GM18873 (cell line): ENCODE results near the gene FAM107B.
"Not testable (repeated sequence)": the region's sequence is repeated elsewhere in the genome, so short reads cannot be mapped to it uniquely, and the experiment has no call there.

Source experiments
- ATAC-seq: cut with Tn5 transposase; IDR thresholded peaks from one replicate; pipeline ENCODE4 v1.9.1; 2021; ENCODE audit warnings: mild to moderate bottlenecking, moderate library complexity, moderate number of reproducible peaks; ENCODE audit not compliant: unreplicated experiment, low FRiP score

The FAM107B gene

GRCh38 chr10:14697281-14697680, 77.4 kb downstream of the FAM107B start:
- no peak for ATAC-seq

GRCh38 chr10:14696821-14697220, 77.9 kb downstream of the FAM107B start:
- ATAC-seq, result no peak

GRCh38 chr10:14695847-14696480, 78.7 kb downstream of the FAM107B start:
- no peak for ATAC-seq

DNA sequence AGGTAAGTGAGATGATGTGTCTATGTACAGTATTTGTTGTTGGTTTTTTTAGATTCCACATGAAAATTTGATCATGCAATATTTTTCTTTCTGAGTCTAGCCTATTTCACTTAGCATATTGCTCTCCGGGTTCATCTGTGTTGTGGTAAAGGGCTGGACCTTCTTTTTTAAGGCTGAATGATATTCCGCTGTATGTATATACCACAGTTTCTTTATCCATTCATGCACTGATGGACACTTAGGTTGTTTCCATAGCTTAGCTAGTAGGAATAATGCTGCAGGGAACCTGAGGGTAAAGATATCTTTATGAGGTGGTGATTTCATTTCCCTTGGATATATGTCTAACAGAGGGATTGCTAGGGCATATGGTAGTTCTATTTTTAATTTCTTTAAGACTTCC, 80.8 kb downstream of the FAM107B start:
- ATAC-seq, result no peak

DNA sequence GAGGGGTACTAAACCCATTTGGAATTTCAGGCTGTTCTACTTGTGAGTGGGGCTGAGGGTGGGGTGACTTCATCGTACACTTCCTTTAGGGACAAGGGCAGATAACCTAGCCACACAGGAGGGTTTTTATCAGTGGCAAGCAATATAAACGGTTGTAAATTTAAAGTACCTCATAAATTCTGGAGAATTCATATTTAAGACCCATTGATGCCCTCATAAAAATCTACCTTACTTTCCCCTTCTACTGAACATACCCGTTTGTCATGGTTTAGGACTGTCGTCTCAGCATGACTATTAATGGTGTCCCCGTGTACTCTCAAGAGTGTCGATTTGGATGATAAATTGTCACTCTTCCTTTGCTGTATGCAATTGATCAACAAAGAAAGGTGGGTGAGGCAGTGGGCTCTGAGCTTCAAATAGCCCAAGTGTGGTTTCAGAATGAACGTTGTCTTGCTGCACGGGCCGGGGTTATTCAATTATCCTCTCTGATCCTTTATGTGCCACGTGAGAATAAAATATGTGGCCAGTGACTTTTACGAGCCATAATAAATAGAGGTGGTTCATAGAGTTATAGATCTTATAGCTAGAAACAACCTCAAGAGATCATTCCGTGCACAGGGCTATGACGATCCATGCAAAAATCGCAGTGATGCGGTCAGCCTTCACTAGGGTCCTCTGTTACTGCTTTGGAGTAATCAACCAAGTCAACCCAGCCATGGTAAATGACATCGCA, 82.2 kb downstream of the FAM107B start:
- ATAC-seq, result no peak

DNA sequence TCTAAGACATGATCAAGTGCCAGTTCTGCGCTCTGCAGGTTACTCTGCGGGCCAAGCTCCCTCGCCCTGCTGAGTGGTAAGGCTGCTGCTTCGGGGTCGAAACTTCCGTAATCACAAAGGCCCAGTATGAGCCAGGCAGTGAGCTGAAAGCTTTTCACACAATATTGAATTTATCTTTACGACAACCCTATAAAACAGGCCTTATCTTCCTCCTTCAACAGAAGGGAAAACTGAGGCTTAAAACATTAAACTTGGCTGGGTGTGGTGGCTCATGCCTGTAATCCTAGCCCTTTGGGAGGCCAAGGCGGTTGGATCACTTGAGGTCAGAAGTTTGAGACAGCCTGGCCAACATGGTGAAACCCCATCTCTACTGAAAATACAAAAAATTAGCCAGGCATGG, 83.3 kb downstream of the FAM107B start:
- no peak for ATAC-seq

GRCh38 chr10:14688606-14689005, 86.1 kb downstream of the FAM107B start:
- no peak for ATAC-seq

GRCh38 chr10:14688189-14688588, 86.5 kb downstream of the FAM107B start:
- not testable (repeated sequence) for ATAC-seq

DNA sequence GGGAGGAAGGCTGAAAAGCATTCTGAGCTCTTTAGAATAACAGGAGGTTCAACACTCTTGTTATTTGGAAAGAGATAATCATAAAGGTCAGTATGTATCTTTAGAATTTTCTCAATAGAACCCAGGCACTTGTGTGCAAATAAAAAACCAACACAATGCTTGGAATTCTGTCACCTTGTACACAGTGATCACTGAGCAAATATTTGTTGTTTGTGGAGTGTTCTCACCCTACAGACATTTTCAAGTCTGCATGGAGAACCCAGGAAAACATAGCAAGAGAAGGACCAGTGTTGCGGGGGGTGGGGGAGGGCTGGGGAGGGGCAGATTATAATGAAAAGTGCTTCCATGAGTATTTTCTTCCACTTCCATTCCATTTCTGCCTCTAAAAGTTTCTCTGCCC, 87.4 kb downstream of the FAM107B start:
- no peak for ATAC-seq

- no peak for ATAC-seq
Measured at GRCh38 chr10:14686356-14686755, 88.3 kb downstream of the FAM107B start.

DNA sequence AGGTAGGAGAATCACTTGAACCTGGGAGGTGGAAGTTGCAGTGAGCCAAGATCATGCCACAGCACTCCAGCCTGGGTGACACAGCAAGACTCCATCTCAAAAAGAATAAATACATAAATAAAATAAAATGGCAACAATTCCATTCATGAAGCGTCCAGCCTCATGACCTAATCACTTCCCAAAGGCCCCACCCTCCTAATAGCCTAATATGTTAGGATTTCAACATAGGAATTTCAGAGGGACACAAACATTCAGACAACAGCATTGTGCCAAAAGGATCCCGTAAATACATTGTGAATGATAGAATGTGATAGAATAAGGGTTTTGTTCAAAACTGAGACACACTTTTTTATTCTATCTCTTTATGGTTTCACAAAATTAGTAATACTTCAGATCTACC, 90.3 kb downstream of the FAM107B start:
- no peak for ATAC-seq

DNA sequence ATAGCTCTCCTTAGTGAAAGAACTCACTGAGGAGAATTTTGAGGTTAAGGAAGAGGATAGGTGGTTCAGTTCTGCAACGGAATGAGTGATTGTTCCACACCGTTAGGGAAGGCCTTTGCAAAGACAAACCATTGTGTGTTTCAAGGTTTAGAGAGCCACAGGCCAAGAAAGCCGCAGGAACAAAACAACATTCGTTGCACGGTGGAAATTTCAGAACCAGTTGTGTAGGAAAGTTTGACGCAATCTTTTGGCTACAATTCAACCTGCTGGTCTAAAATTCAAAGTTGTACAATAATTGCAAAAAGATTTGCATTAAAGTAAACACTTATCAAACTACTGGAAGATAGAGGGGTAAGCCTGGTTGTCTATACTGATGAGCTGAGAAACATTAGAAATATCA, 91.4 kb downstream of the FAM107B start:
- ATAC-seq, result no peak

GRCh38 chr10:14681802-14682201, 92.9 kb downstream of the FAM107B start:
- ATAC-seq, result no peak

DNA sequence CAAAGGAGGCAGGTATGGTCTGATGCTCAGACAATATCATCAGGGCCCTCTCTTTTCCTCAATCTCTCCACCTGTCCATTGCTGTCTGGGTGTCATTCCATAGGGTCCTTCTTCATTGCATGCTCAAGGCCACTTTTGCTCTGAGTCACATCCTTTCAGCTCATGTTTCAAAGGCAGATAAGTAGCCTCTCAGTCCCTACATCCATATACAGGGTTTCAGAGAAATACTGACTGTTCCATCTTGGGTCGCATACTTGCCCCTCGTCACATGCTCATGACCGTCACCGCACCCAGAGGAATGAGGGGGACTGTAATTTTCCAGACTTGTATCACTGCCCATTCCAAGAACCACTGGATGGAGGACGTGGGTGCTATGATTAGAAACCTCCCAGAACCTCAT, 93.4 kb downstream of the FAM107B start:
- ATAC-seq, result no peak

DNA sequence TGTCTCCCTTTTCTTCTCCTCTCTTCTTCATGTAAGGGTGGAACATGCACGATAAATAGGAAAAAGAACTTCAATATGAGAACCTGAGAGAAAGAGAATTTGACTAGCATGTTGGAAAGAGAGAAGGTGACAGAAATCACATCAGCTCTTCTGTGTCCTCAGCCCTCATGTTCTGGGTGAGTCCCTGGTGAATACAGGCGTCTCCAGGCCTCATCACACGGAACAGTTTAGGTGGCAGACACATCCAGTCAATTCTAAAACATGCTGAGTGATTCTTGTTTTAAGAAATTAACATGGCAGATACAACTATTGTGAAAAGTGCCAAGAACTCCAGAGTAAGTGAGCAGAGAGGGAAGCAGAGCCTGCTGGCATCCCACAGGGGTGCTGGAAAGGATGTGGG, 96.1 kb downstream of the FAM107B start:
- no peak for ATAC-seq

DNA sequence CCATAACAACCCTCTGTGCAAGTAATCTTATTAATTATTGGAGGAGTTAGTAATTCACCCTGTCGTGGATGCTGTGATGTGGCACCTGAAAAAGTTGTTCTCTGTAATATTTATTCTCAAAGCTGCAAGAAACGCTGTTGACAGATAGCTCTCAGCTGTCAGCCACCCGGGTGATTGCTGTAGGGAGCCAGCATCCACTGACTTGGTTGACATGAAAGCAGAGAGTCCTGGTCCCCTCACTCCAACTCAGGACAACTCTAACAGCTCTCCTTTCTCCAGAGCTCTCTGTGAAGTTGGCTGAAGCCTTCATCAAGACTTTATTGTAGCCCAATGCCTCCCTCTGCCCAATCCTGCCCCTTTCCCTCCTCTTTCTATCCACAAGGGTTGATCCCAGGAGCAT, 98.0 kb downstream of the FAM107B start:
- no peak for ATAC-seq

GRCh38 chr10:14674376-14675050, 100.2 kb downstream of the FAM107B start:
- no peak for ATAC-seq

DNA sequence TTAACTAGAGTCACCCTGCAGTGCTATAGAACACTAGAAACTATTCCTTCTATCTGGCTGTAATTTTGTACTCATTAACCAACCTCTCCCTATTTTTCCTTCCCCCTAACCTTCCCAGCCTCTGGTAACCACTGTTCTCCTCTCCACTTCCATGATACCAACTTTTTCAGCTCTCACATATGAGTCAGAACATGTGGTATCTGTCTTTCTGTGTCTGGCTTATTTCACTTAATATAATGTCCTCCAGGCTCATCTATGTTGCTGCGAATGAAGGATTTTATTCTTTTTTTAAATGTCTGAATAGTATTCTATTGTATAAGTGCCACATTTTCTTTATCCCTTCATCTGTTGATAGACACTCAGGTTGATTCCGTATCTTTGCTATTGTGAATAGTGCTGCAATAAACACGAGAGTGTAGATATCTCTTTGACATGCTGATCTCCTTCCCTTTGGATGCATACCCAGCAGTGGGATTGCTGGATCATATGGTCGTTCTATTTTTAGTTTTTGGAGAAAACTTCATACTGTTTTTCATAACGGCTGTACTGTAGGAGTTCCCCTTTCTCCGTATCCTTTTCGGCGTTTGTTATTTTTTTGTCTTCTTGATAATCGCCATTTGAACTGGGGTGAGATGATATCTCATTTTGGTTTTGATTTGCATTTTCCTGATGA, 101.4 kb downstream of the FAM107B start:
- no peak for ATAC-seq

- ATAC-seq, result no peak
Measured at GRCh38 chr10:14671386-14671831, 103.3 kb downstream of the FAM107B start.

GRCh38 chr10:14670551-14671240, 104.0 kb downstream of the FAM107B start:
- ATAC-seq, result no peak

DNA sequence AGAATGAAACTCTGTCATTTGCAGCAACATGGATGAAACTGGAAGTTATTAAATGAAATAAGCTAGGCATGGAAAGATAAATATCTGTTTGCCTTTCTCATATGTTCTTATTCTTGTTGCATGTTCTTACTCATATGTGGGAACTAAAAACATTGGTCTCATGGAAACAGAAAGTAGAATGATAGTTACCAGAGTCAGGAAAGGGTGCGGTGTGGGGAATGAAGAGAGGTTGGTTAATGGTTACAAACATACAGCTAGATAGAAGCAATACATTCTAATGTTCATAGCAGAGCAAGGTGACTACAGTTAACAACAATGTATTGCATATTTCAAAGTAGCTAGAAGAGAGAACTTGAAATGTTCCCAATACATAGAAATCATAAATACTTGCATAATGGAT, 105.1 kb downstream of the FAM107B start:
- no peak for ATAC-seq
